Fibroblast of mammary gland (primary cell): ENCODE results near the gene GET4.

Source experiments
- DNase-seq: peaks from one replicate; pipeline ENCODE4 v3.0.0-alpha.2; 2010; ENCODE audit warnings: low read depth
- H3K4me3 ChIP-seq: 2 replicates; pipeline ENCODE4 v1.5.1; 2011; ENCODE audit warnings: low read depth, mild to moderate bottlenecking, low read length, moderate library complexity; ENCODE audit not compliant: control insufficient read depth
- CTCF ChIP-seq: conservative IDR thresholded peaks from 2 replicates; pipeline ENCODE4 v1.5.1; 2011; ENCODE audit warnings: low read depth, low read length, inconsistent platforms; ENCODE audit not compliant: control insufficient read depth, insufficient read depth

Gene GET4

GRCh38 chr7:879706-880105 lies 3.4 kb downstream of the GET4 start:
- no peak for TF ChIP-seq CTCF
- DNase-seq = no peak
- H3K4me3 ChIP-seq = no peak overlapping the region

GRCh38 chr7:880450-880849 lies 4.1 kb downstream of the GET4 start:
- DNase-seq = no peak
- no peak for TF ChIP-seq CTCF
- no peak overlapping the region for H3K4me3 ChIP-seq

GRCh38 chr7:881441-882234 lies 5.3 kb downstream of the GET4 start:
- no peak for DNase-seq
- H3K4me3 ChIP-seq = no peak overlapping the region
- no peak for TF ChIP-seq CTCF

GRCh38 chr7:882336-883035 lies 6.1 kb downstream of the GET4 start:
- H3K4me3 ChIP-seq = no peak overlapping the region
- no peak for DNase-seq
- no peak for TF ChIP-seq CTCF

GRCh38 chr7:883055-884021 lies 7.0 kb downstream of the GET4 start:
- DNase-seq = no peak
- TF ChIP-seq CTCF = no peak
- H3K4me3 ChIP-seq = no peak overlapping the region

GRCh38 chr7:884191-885003 lies 8.0 kb downstream of the GET4 start:
- no peak for DNase-seq
- H3K4me3 ChIP-seq = no peak overlapping the region

More at GRCh38 chr7:884191-885003, 8.0 kb downstream of the GET4 start:
- no peak for TF ChIP-seq CTCF
